Loucy (cell line): ENCODE results near the gene IL20RB.

ENCODE experiments used
- CTCF ChIP-seq: fragments of 200-600 bp; sonication (generic); conservative IDR thresholded peaks from 2 replicates; pipeline ENCODE4 v1.5.1; 2014; ENCODE audit warnings: mild to moderate bottlenecking, antibody characterized with exemption, low read length
- EZH2phosphoT487 ChIP-seq: fragments of 200-600 bp; IDR thresholded peaks from 2 replicates; pipeline ENCODE4 v1.6.1; 2018; ENCODE audit warnings: antibody characterized with exemption, mild to moderate bottlenecking, moderate library complexity, borderline replicate concordance

- TF ChIP-seq CTCF, result no peak
- TF ChIP-seq EZH2phosphoT487, result no peak
Observed at GRCh38 chr3:136956971-136957370, 812 bp upstream of the IL20RB start.
